ENCODE results near the gene RRP36.
A peak's percentile ranks its signal among the peaks of the same experiment; 100 is the strongest.

Gene RRP36

DNA sequence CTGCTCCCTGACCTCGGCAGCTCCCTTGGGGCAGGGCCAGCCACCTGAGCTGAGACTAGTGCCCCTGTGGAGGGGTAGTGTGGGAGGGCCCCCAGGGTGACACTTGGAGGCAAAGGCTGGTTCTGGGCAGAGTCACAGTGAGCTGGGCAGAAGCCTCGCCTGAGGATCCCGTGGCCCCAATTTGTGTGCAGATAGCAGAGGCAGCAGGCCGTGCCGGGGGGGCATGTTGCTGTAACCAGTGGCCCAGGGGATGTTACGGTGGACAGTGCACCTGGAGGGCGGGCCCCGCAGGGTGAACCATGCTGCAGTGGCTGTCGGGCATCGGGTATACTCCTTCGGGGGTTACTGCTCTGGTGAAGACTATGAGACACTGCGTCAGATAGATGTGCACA, 4.5 kb upstream of the RRP36 start:
- Mint-ChIP-seq H3K36me3 (ENCODE audit: low read depth) (peaks cover 29% of the 10 kb centered on the region), H3K27ac (no peak overlapping the region), H3K4me3 (no peak overlapping the region), H3K27me3 (no peaks in the 10 kb centered on the region), H3K9me3 (no peaks in the 10 kb centered on the region), H3K4me1 (ENCODE audit: low read depth) (peaks cover 54% of the 10 kb centered on the region)

DNA sequence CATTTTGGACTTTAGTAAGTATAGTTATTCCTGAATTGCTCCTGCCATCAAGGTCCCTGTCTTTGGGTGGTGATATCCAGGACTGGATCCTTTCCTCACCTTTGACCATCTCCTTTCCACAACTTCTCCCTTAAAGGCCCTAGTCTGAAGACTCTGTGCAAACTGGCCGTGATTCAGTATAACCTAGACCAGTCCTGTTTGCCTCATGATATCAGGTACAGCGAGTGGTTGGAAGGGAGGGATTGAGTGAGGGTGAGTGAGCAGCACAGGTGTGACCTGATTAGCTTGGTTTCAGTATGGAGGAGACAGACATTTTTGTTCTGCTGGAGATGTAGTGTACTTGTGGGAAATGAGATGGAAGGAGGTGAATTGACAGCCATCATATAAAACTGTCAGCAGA, 2.3 kb upstream of the RRP36 start:
- Mint-ChIP-seq H3K4me3 (no peak overlapping the region), H3K9me3 (no peaks in the 10 kb centered on the region), H3K27ac (peak overlapping the region; percentile 64), H3K36me3 (ENCODE audit: low read depth) (peaks cover 16% of the 10 kb centered on the region), H3K27me3 (no peaks in the 10 kb centered on the region), H3K4me1 (ENCODE audit: low read depth) (peaks cover 54% of the 10 kb centered on the region)

DNA sequence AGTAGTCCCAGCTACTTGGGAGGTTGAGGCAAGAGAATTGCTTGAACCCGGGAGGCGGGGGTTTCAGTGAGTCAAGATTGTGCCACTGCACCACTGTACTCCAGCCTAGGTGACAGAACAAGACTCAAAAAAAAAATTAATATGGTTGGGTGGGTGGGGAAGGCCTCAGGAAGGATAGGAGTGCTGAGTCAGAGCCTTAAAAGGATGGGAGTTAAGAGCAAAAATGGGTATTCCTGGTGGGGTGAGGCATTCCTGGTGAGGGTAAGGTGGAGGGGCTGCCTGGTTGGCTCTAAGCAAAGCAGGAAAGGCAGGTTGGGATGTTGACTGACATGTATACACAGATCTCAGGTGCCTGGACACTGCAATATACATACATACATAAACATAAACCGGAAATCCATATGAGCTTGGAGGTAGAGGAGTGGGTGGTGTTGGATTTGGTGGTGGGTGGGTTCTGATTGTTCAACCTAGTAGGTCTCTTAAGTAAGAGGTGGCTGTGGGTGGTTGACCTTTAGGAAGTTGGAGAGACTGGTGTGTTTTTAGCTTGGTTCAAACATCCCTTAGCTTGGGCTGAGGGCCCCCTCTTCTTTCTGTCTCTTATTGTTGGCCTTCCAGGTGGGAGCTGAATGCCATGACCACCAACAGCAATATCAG, 1.2 kb upstream of the RRP36 start:
- Mint-ChIP-seq H3K36me3 (ENCODE audit: low read depth) (peaks cover 26% of the 10 kb centered on the region), H3K4me1 (ENCODE audit: low read depth) (peaks cover 51% of the 10 kb centered on the region), H3K9me3 (no peaks in the 10 kb centered on the region), H3K4me3 (peak overlapping the region; percentile 47), H3K27ac (peak overlapping the region; percentile 65), H3K27me3 (no peaks in the 10 kb centered on the region)

DNA sequence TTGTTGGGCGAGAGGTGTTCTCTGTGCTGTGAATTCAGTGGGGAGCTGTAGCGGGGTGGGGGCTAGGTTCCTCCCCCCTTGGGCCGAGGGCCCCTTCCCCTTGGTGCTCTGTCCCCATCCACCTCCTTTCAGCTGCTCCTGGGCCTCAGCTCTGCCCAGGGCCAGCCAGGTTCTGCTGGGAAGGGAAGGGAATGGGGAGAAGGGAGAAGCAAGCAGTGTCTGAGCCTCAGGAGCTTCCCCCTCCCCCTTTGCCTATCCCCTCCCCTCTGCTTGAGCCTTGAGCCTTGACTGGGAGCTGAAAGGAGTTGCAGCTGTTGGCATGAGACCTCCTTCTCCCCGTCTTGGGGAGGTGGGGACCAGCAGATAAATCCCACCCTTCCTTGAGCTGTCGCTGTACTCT, 576 bp upstream of the RRP36 start:
- H3K27ac Mint-ChIP-seq = peak overlapping the region; percentile 65
- peaks cover 28% of the 10 kb centered on the region for H3K36me3 Mint-ChIP-seq (ENCODE audit: low read depth)
- no peaks in the 10 kb centered on the region for H3K9me3 Mint-ChIP-seq
- peak overlapping the region; percentile 98 for H3K4me3 Mint-ChIP-seq
- peaks cover 47% of the 10 kb centered on the region for H3K4me1 Mint-ChIP-seq (ENCODE audit: low read depth)
- no peaks in the 10 kb centered on the region for H3K27me3 Mint-ChIP-seq

DNA sequence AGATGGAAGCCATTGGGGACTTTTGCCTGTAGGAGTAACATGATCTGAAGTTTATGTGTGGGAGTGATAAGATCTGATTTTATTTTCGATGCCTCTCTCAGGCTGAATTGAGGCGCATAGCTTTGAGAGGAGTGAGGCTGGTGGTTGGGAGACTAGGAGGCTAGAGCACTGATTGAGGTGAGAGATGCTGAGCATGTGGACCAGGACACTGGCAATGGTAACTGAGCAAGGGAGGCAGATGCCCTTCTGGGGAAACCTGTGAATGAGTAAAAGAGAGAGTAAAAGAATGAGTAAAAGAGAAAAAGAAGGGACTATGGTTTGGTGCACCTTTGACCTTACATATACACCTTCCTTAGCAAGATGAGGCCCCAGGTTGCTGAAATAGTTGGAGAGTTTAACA, 3.0 kb downstream of the RRP36 start:
- Mint-ChIP-seq H3K27ac (peak overlapping the region; percentile 72), H3K9me3 (no peaks in the 10 kb centered on the region), H3K36me3 (ENCODE audit: low read depth) (peaks cover 46% of the 10 kb centered on the region), H3K27me3 (no peaks in the 10 kb centered on the region), H3K4me3 (peak overlapping the region; percentile 10), H3K4me1 (ENCODE audit: low read depth) (peaks cover 36% of the 10 kb centered on the region)

DNA sequence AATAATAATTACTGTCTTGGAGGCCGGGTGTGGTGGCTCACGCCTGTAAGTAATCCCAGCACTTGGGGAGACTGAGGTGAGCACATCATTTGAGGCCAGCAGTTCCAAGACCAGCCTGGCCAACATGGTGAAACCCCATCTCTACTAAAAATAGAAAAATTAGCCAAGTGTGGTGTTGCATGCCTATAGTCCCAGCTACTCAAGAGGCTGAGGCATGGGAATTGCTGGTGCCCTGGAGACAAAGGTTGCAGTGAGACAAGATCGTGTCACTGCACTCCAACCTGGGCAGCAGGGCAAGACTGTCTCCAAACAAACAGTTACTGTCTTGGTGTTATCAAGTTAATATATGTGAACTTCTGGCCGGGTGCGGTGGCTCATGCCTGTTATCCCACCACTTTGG, 4.9 kb downstream of the RRP36 start:
- Mint-ChIP-seq H3K27ac (no peak overlapping the region), H3K36me3 (ENCODE audit: low read depth) (peaks cover 54% of the 10 kb centered on the region), H3K4me3 (no peak overlapping the region), H3K9me3 (no peaks in the 10 kb centered on the region), H3K4me1 (ENCODE audit: low read depth) (peaks cover 26% of the 10 kb centered on the region), H3K27me3 (no peaks in the 10 kb centered on the region)

DNA sequence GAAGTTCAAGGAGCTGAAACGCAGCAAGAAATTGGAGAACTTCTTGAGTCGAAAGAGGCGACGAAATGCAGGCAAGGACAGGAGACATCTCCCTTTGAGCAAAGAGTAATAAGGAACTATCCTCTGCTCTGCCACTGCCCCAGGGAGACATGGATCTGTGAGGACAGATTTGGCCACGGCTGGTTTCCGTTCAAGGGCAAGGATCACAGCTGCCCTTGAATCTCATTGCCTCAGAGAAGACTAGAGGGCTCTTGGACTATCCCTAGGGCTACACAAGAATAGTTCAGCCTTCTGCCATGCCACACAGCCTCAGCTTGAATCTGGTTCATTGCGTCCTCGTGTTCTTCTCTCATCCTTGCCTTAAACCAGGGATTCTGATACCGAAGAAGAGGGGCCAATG, 7.7 kb downstream of the RRP36 start:
- Mint-ChIP-seq H3K27me3 (no peaks in the 10 kb centered on the region), H3K27ac (no peak overlapping the region), H3K4me1 (ENCODE audit: low read depth) (peaks cover 7% of the 10 kb centered on the region), H3K36me3 (ENCODE audit: low read depth) (peaks cover 60% of the 10 kb centered on the region), H3K9me3 (no peaks in the 10 kb centered on the region), H3K4me3 (no peak overlapping the region)

DNA sequence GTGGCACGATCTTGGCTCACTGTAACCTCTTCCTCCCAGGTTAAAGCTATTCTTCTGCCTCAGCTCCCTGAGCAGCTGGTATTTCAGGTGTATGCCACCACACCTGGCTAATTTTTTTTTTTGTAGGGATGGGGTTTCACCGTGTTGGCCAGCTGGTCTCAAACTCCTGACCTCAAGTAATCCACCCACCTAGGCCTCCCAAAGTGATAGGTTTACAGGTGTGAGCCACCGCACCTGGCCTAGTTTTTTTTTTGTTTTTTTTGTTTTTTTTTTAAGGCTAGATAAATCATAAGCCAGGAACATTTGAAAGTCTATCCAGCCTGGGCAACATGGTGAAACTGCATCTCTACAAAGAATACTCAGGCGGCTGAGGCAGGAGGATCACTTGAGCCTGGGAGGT, 10.9 kb downstream of the RRP36 start:
- H3K4me3 Mint-ChIP-seq = no peak overlapping the region
- H3K4me1 Mint-ChIP-seq (ENCODE audit: low read depth) = no peaks in the 10 kb centered on the region
- no peak overlapping the region for H3K27ac Mint-ChIP-seq
- peaks cover 46% of the 10 kb centered on the region for H3K36me3 Mint-ChIP-seq (ENCODE audit: low read depth)
- no peaks in the 10 kb centered on the region for H3K9me3 Mint-ChIP-seq
- H3K27me3 Mint-ChIP-seq = no peaks in the 10 kb centered on the region

DNA sequence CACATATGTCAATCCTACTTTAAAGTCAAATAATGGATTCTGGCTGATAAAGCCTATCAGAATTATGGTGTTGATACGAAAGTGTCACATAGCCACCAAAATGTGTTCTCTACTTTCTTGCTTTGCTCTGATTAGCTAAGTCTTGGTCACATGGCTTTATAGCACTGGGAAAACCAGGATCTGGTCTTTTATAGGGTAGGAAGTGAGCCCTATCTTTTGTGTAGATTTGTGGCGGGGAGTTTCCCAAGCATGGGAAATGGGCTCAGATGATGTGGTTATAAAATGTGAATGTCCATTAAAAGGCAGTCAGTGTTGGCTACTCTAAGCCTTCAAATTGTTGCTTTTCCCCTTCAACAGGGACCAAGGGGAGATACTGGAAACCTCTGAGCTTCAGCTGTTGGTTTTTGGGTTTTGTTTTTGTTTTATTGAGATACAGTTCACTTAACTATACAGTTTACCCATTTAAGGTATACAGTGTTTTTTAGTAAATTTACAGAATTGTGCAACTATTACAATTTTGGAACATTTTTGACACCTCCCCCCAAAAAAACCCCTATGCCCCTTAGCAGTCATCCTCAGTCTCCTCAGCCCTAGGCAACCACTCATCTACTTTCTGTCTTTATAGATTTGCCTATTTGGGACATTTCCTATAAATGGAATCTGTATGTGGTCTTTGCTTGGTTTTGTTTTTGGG, 12.2 kb downstream of the RRP36 start:
- no peaks in the 10 kb centered on the region for H3K4me1 Mint-ChIP-seq (ENCODE audit: low read depth)
- H3K9me3 Mint-ChIP-seq = no peaks in the 10 kb centered on the region
- no peaks in the 10 kb centered on the region for H3K27me3 Mint-ChIP-seq
- H3K36me3 Mint-ChIP-seq (ENCODE audit: low read depth) = peaks cover 40% of the 10 kb centered on the region
- peak overlapping the region; percentile 27 for H3K27ac Mint-ChIP-seq
- no peak overlapping the region for H3K4me3 Mint-ChIP-seq

DNA sequence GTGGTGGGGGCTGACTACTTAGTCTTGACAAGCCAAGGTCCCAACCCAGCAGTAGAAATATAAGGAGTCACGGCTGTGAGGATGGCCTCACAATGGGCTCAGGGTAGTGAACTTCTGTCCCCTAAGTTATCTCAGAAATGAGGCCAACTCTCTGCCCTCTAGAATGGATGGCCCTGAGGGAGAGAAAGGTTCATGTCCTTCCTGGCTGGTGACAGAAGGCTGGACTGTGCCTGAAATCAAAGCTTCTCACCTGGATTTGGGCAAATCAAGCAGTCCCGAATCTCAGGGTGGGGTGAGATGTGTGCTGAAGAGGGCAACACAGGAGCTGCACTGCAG, 12.7 kb downstream of the RRP36 start:
- Mint-ChIP-seq H3K9me3 (no peaks in the 10 kb centered on the region), H3K27me3 (no peaks in the 10 kb centered on the region), H3K27ac (no peak overlapping the region), H3K36me3 (ENCODE audit: low read depth) (peaks cover 36% of the 10 kb centered on the region), H3K4me3 (no peak overlapping the region), H3K4me1 (ENCODE audit: low read depth) (no peaks in the 10 kb centered on the region)

DNA sequence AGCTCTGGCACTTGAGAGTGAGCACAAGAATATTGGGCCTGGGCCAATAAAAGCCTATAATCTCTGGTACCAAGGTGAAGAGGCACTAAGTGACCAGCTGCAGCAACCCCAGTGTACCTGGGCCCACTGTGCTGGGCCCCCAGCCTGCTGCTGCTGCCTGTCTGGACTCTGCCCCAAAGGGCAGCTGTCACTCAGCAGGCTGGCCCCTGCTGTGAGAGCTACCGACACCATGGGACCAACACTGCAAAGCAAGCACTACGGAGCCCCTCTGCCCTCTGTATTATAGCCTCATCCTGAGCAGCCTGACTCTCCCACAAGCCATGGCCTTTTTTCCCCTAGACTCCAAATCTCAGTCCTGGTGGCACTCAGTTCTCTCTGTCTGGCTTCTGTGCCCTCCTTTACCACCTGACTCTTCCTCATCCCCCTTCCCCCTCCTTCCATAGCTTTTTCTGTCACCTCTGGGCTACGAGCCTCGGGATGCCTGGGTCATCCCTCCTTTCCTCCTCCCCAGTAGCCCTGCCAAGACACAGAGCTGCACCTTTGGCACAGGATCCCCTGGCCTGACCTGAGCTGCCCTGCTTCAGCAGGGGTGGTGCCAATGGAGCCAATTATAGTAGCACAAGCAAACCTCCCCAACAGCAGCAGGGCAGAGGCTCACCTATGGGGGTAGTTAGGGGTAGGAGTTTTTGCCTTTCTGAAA, 14.2 kb downstream of the RRP36 start:
- Mint-ChIP-seq H3K36me3 (ENCODE audit: low read depth) (peaks cover 33% of the 10 kb centered on the region), H3K4me1 (ENCODE audit: low read depth) (no peaks in the 10 kb centered on the region), H3K27ac (no peak overlapping the region), H3K27me3 (no peaks in the 10 kb centered on the region), H3K9me3 (no peaks in the 10 kb centered on the region), H3K4me3 (no peak overlapping the region)

DNA sequence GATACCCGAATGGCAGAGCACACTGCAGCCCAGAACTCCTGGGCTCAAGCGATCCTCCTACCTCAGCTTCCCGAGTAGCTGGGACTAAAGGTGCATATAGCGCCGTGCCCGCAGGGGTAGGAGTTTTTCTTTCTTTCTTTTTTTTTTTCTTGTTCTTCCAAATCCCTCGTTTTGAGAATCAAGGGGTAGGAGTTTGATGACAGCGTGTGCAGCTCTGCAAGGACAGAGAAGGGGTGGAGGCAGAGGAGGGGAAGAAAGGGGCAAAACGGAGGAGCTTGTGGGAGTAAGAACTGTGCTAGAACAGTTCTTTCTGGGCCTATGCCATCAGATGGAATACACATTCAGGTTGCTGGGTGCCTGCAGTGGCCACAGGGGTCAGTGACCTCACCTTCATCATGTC, 15.3 kb downstream of the RRP36 start:
- Mint-ChIP-seq H3K36me3 (ENCODE audit: low read depth) (peaks cover 33% of the 10 kb centered on the region), H3K27ac (no peak overlapping the region), H3K9me3 (no peaks in the 10 kb centered on the region), H3K27me3 (no peaks in the 10 kb centered on the region), H3K4me1 (ENCODE audit: low read depth) (no peaks in the 10 kb centered on the region), H3K4me3 (no peak overlapping the region)

DNA sequence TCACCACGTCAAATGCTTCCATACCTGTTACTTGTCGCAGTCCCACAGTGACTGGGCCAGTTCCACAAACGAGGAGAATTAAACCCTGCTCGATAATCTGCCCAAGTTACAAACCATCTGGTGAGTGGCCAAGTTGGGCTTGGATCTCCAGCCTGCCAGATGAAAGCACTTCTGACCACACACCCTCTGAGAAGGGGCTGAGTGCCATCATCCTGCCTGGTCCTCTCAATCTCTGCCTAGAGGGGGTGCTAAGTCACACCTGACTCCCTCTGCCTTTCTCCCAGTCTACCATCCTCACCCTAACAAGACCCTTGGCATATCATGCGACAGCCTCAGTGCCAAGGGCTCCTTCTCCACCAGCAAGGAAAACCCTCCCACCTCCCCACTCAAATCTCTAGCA, 15.8 kb downstream of the RRP36 start:
- Mint-ChIP-seq H3K36me3 (ENCODE audit: low read depth) (peaks cover 31% of the 10 kb centered on the region), H3K9me3 (no peaks in the 10 kb centered on the region), H3K27me3 (no peaks in the 10 kb centered on the region), H3K4me1 (ENCODE audit: low read depth) (no peaks in the 10 kb centered on the region), H3K4me3 (no peak overlapping the region), H3K27ac (no peak overlapping the region)

DNA sequence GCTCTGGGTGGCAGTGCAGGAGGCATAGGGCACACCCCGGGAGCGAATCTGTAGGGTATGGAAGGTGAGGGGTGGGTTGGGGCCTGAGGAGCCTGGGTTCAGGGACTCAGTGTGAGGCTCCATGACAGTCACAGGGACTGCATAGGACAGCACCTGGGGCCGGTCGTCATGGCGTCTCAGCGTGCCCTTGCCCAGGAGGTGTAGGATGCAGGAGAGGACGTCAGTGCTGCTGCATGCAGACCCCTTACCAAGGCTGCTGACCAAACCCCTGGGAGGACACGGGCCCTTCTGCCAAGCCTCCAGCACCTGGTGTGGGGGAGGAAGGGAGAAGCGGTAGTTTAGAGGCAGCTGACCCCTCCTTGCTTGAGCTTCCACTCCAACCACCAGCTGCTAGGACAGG, 16.3 kb downstream of the RRP36 start:
- Mint-ChIP-seq H3K4me3 (no peak overlapping the region), H3K27ac (no peak overlapping the region), H3K4me1 (ENCODE audit: low read depth) (no peaks in the 10 kb centered on the region), H3K9me3 (no peaks in the 10 kb centered on the region), H3K36me3 (ENCODE audit: low read depth) (peaks cover 35% of the 10 kb centered on the region), H3K27me3 (no peaks in the 10 kb centered on the region)

DNA sequence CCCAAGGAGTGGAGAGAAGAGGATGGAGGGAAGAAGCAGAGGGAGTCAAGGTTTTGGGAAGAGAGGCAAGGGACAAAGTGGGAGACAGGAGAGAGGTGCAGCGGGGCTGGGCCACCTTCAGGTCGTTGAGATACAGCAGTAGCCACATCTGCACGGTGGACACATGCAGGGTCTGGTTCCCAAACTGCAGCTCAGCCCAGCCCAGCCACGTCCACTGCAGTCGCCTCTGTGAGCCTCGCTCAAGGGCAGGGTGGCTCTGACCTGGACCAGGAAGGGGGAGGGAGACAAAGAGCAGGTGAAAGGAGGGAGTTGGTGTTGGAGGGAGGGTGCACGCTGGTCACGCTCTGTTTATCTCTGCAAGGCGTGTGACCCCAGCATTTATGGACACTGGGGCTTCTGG, 17.3 kb downstream of the RRP36 start:
- H3K36me3 Mint-ChIP-seq (ENCODE audit: low read depth) = peaks cover 36% of the 10 kb centered on the region
- no peak overlapping the region for H3K27ac Mint-ChIP-seq
- H3K9me3 Mint-ChIP-seq = no peaks in the 10 kb centered on the region

More for the DNA sequence above, 17.3 kb downstream of the RRP36 start:
- Mint-ChIP-seq H3K4me3 (no peak overlapping the region), H3K27me3 (no peaks in the 10 kb centered on the region), H3K4me1 (ENCODE audit: low read depth) (no peaks in the 10 kb centered on the region)

All from stimulated activated naive CD8-positive, alpha-beta T cell treated with anti-CD3 and anti-CD28 coated beads, Interleukin-15, Interleukin-2, amounts not matched to agents 100 ng/mL and 50 ng/mL, for 24 hours (primary cell).